NCI-H2227 (cell line): ENCODE results near the gene MTERF4.
"Not testable (repeated sequence)": the region's sequence is repeated elsewhere in the genome, so short reads cannot be mapped to it uniquely, and the experiment has no call there.

Source experiments
- DNase-seq: peaks from one replicate; lab custom pipeline; 2025; ENCODE audit not compliant: unreplicated experiment; lab: John Stamatoyannopoulos, UW

MTERF4 gene

GRCh38 chr2:241112046-241112445, 10.0 kb upstream of the MTERF4 start:
- no peak for DNase-seq

DNA sequence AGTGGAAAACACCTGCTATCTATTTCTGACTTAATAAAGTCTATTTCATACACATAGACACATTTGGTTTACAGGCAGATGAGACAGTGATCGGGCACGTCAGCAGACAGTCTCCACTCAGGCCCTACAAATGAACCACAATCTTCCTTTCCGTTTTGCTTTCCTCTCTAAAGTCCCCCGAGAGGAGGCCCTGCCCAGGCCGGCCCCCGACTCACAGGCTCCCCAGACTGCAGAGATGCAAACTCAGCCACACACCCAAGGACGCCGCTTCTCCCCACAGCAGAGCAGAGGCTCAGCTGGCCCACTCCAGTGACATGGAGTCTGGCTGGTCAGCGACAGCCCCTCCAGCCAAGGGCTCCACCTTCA, 9.3 kb upstream of the MTERF4 start:
- DNase-seq, result no peak

- no peak for DNase-seq
Measured at GRCh38 chr2:241110607-241111439, 8.7 kb upstream of the MTERF4 start.

- DNase-seq, result no peak
Measured at GRCh38 chr2:241110089-241110606, 8.1 kb upstream of the MTERF4 start.

DNA sequence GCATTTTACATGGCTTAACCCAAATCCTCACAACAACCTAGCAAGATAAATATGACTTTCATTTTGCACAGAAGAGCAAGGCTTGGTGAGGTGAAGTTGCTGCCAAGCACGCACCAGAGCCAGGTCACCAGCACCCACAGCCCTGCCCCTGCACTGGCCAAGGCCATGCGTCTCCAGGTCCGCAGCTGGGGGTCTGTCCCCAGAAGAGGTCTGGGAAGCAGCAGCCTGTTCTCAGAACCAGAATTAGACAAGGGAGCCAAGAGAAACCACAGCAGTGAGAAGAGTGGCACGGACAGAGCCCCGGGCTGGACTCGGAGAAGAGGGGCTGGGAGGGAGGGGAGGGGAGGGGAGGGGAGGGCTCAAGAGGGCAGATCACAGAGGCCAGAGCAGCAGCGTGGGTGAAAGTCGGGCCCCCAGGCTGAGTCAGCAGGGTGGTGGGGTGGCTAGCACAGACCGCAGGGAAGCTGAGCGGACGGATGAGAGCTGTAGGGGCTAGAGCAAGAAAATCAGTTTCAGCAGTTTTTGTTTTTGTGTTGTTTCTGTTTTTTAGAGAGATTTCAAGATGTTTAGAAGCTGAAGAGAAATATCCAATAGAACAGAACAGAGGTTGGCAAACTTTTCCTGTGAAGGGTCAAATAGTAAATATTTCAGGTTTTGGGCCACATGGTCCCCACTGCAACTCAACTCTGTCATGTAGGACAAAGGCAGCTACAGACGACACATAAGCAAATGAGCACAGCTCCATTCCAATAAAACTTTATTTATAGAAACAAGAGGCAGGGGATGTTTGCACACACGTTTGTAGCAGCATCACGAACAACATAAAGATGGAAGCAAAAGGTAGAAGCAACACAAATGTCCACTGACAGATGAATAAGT, 7.4 kb upstream of the MTERF4 start:
- no peak for DNase-seq

DNA sequence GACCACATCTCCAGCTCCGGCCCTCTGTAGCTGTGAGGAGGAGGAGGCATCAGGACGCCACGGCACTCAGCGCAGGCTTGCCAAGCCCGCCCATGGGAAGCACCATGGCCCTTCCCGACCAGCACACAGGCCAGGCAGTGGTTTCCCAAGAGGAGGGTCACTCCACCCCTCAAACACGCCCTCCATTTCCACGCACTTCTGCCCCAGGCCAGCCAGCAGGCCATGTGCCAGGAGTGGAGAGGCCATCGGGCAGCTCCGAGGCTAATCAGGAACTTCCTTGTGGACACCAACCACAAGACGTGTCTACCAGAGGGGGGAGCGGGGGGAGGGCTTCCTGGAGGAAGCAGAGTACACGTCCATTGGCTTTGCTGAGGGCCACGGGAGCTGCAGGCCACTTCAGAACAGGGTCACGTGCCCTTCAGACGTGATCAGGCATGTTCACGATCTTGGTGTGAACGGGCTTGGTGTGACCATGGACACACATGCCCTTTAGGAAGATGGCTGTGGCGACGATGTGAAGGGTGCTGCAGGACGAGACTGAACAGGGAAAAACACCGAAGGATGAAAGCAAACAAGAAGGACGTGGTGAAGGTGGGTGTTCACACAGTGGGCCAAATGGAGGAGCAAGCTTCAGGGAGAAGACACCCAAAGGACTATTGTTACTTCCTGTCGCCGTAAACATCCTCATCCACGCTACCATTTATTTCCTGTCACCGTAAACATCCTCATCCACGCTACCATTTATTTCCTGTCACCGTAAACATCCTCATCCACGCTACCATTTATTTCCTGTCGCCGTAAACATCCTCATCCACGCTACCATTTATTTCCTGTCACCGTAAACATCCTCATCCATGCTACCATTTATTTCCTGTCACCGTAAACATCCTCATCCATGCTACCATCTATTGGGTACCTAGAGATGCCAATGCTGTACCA, 6.5 kb upstream of the MTERF4 start:
- DNase-seq, result no peak

GRCh38 chr2:241107031-241107783, 5.1 kb upstream of the MTERF4 start:
- DNase-seq, result no peak

DNA sequence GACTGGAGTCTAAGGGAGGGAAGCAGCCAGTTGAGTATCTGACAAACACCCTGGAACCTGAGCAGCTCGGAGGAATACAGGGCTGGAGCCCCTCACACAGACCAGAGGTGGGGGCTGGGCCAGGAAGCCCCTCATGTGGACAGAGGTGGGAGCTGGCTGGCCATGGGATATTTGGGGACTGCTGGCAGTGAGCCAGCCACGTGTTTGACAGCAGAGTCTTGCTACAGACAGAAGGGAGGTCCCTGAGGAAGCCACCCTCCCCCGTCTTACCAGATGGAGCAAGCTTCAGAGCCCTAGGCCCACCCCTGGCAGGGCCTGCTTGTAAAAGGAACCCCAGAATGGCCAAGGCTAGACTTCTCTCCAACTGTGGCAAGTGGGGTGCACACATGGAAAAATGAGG, 3.6 kb upstream of the MTERF4 start:
- no peak for DNase-seq

GRCh38 chr2:241104611-241105010, 2.5 kb upstream of the MTERF4 start:
- DNase-seq, result not testable (repeated sequence)

- DNase-seq, result no peak
Measured at GRCh38 chr2:241103176-241103595, 1.1 kb upstream of the MTERF4 start.

DNA sequence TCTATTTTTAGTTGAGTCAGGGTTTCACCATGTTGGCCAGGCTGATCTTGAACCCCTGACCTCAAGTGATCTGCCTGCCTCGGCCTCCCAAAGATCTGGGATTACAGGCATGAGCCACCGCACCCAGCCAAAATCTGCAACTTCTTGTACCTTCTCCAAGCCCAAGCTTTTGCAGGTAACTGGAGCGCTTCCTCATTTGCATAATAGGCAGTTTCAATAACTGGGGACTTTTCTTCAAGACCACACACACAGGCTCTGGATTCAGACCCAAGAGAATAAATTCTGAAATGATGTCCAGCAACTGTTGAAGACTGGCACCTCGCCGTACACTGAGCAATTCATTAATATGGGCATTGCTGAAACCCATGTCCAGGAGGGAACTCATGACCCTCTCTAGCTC, 2.8 kb downstream of the MTERF4 start:
- no peak for DNase-seq

- DNase-seq, result no peak
Measured at GRCh38 chr2:241096979-241097378, 5.1 kb downstream of the MTERF4 start.

GRCh38 chr2:241095594-241096290, 6.3 kb downstream of the MTERF4 start:
- no peak for DNase-seq

DNA sequence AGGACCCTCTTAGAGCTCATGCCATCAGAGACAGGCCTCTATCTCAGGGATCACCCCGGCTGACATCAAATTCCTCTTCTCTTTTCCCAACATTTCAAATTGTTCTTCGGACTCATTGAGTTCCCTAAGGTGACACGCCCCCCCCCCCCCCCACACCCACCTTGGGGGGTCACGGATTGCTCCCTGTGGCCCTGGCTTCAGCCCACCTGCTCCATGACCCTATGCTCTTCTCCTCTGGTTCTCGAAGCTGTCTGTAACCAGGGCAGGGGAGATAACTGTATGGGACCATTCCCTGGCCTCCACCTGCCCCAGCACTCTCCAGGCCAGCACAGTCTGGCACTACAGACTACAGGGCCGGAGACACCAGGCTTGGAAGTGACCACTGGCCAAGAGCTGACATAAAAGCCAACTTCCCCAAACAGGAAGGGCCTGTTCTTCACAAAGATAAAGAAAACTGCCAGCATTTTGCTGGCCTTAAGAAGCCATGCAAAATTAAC, 7.1 kb downstream of the MTERF4 start:
- DNase-seq, result no peak

GRCh38 chr2:241094172-241094571, 7.9 kb downstream of the MTERF4 start:
- DNase-seq, result no peak

- not testable (repeated sequence) for DNase-seq
Measured at GRCh38 chr2:241093133-241093781, 8.8 kb downstream of the MTERF4 start.

GRCh38 chr2:241092677-241093076, 9.4 kb downstream of the MTERF4 start:
- no peak for DNase-seq

DNA sequence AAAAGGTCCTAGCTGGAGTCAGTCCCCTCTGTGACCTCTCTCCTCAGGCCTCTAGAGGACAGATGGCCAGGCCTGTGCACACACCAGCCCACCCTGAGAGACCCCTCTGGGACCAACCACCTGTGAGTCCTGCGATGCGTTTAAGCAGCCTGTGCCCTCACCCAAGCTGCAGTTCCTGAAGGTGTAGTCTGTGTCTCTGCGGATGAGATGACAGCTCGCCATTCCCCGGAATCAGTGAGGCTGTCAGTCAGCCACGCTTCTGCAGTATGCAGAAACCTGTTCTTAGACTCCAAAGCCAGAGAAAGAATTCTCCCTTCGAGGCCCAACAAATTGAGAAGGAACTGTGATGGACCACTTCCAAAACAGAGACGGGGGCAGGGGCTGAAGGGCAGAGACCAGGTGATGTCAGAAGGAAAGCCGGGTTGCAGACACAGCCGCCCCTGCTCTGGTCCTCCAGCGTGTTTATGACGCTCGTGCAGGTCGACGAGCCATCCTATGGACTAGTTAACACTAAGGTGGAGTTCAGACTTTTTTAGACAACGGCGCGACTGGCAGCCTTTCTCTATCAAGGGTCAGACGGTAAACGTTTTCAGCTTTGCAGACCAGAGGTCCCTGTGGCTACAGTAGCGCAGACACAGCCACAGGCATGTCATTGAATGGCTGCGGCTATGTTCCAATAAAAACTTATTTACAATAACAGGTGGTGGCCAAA, 10.2 kb downstream of the MTERF4 start:
- no peak for DNase-seq
